Heart right ventricle (tissue), 16 donors: Measurements from ENCODE around the gene CLEC14A. TPM values are rescaled to one million over a fixed set of nuclear protein-coding genes. Genes with fewer than 3 reads are reported as not detected.

ENCODE experiments used
- ATAC-seq, 8 donors: fragments of 200-7000 bp; cut with Tn5 transposase; one replicate each; pipeline ENCODE4 v1.9.1; 2020; ENCODE audit warnings: mild to moderate bottlenecking in 8 of 8, moderate library complexity in 8 of 8, moderate number of reproducible peaks in 1 of 8
- DNase-seq, 2 donors: peaks; one replicate each; pipeline ENCODE4 v3.0.0-alpha.2; 2020
- H3K27ac ChIP-seq, 10 donors: fragments of 200-600 bp; sonication (generic) in 2 of 10; one replicate each; pipeline versions ENCODE4 v1.5.0 to v1.8.0; 2020 to 2022; ENCODE audit warnings: mild to moderate bottlenecking in 3 of 10
- H3K27me3 ChIP-seq, 7 donors: fragments of 200-600 bp; one replicate each; pipeline ENCODE4 v1.8.0; 2021 to 2022; ENCODE audit warnings: mild to moderate bottlenecking in 2 of 7
- H3K36me3 ChIP-seq, 9 donors: fragments of 200-600 bp; sonication (generic) in 1 of 9; one replicate each; pipeline versions ENCODE4 v1.5.0 to v1.8.0; 2020 to 2022; ENCODE audit warnings: mild to moderate bottlenecking in 2 of 9
- H3K4me1 ChIP-seq, 9 donors: fragments of 200-600 bp; sonication (generic) in 1 of 9; one replicate each; pipeline versions ENCODE4 v1.5.0 to v1.8.0; 2020 to 2022; ENCODE audit warnings: mild to moderate bottlenecking in 4 of 9
- H3K4me3 ChIP-seq, 10 donors: fragments of 200-600 bp; sonication (generic) in 2 of 10; one replicate each; pipeline versions ENCODE4 v1.5.0 to v1.8.0; 2020 to 2022; ENCODE audit warnings: mild to moderate bottlenecking in 7 of 10, moderate library complexity in 2 of 10
- H3K9me3 ChIP-seq, 11 donors: fragments of 200-600 bp in 10 of 11; sonication (generic) in 2 of 11; one replicate each; pipeline versions ENCODE4 v1.5.0 to v1.8.0; 2013 to 2022; ENCODE audit warnings: mild to moderate bottlenecking in 2 of 11, control low read depth in 1 of 11, moderate library complexity in 1 of 11
- CTCF ChIP-seq, 9 donors: fragments of 200-600 bp; sonication (generic) in 2 of 9; IDR thresholded peaks; one replicate each; pipeline versions ENCODE4 v1.5.0 to v1.8.0; 2021 to 2022; ENCODE audit warnings: antibody characterized with exemption in 9 of 9, mild to moderate bottlenecking in 5 of 9, moderate library complexity in 1 of 9
- WGBS, 2 donors: extraction: QIAGEN DNeasy Blood & Tissue Kit; methylation state at CpG; one replicate each; pipeline ENCODE4 v1.1.7; 2013; ENCODE audit warnings: inconsistent platforms in 1 of 2; 5-methylcytosine and 5-hydroxymethylcytosine counted together
- intact Hi-C, 10 donors: fragments of 100-400 bp; cut with DNase I; formaldehyde crosslinking; loops; one replicate each; pipeline versions ENCODE4 v1.11.1 to v1.14.2; 2022
- polyA plus RNA-seq, 2 donors: library from polyadenylated mRNA; stranded (reverse); fragments of 200-250 nt; gene quantifications; one replicate each; pipeline ENCODE4 v1.2.3, GENCODE V29; 2013
- total RNA-seq, 10 donors: library from RNA; stranded (reverse); fragmentation: NEBNext Ultra II Directional in 3 of 10; extraction: Animal tissue kit (Norgen Biotek cat#: 25700) in 3 of 10; gene quantifications; one replicate each; pipeline versions ENCODE4 v1.2.1 to v1.2.4, GENCODE V29; 2021 to 2023
- donor health status: Arrhythmogenic right ventricular cardiomyopathy.
- donor health status: ischemic (EF 13 %, LVEDD 7.1; RV severe dilation, severe dysfunction).
- donor health status: healthy with polysubstance abuse.
- donor health status: DM: no; HTN: yes; CAD: no.
- donor health status: DM: no; HTN: no; CAD: no.
- donor health status: ischemic (EF 25% LVEDD 6.9; RV normal size, moderate dysfunction).
- donor health status: ischemic (EF 25% LVEDD 5.7; RV mildly dilated, moderate dysfunction).
- donor health status: healthy.
- donor health status: DM: yes; HTN: yes; CAD: no.
- donor health status: Ischemic cardiomyopathy.
- donor health status: ischemic (EF 35%, LVEDD 5.7; RV mildly dilated, moderate dysfunction).
- donor health status: nonischemic (EF 11% LVEDD 7.7; RV severe dilation, severe dysfunction).
- donor health status: DM: yes; HTN: yes; CAD: no.
- donor health status: PGD.
- donor health status: ischemic (EF 29% LVEDD 5.4; RV normal size, mild dysfunction).
- donor health status: nonischemic (EF 23%, LVEDD 6.1; RV moderate dilation, normal function).

The CLEC14A gene
- total and polyA plus RNA-seq, 12 donors, result 18.4 to 71.8 (median 37.1) TPM

GRCh38 chr14:38297681-38298080 is 41.8 kb upstream of the CLEC14A start:
- DNase-seq (no peak), ATAC-seq (no peak)
- Histone ChIP-seq H3K4me1 (peaks cover 0 to 9% (median 0%) of the 10 kb centered on the region in 9 donors), H3K4me3 (no peak overlapping the region), H3K27ac (no peak overlapping the region), H3K27me3 (no peaks in the 10 kb centered on the region), H3K36me3 (no peaks in the 10 kb centered on the region), H3K9me3 (peaks cover 0 to 11% (median 0%) of the 10 kb centered on the region in 11 donors)
- no peak for TF ChIP-seq CTCF (IDR thresholded peaks at IDR 0.05)
- WGBS, 2 donors, result 46 to 53% methylated on average over 1 of the region's 1 CpG
- intact Hi-C loops, result no loop called here

- ATAC-seq (no peak), DNase-seq (no peak)
- no peak for TF ChIP-seq CTCF (IDR thresholded peaks at IDR 0.05)
- Histone ChIP-seq H3K27me3 (no peaks in the 10 kb centered on the region), H3K36me3 (no peaks in the 10 kb centered on the region), H3K27ac (peak overlapping the region in 9 of 10 donors; percentile 22 to 81 (median 63)), H3K9me3 (peaks cover 0 to 8% (median 0%) of the 10 kb centered on the region in 11 donors), H3K4me1 (peaks cover 0 to 32% (median 18%) of the 10 kb centered on the region in 9 donors), H3K4me3 (no peak overlapping the region)
- intact Hi-C loops, result loop anchor here in 4 of 10 donors (2.0 to 5.0 kb wide), 4 partner anchors 19 to 815 kb away; partner anchors contain the start of gene CLEC14A (in 3 of the 4)
Measured at GRCh38 chr14:38291681-38292467, 36.0 kb upstream of the CLEC14A start.

GRCh38 chr14:38290601-38291188 is 34.8 kb upstream of the CLEC14A start:
- TF ChIP-seq CTCF (IDR thresholded peaks at IDR 0.05), result no peak
- DNase-seq, result peak in 1 of 2 donors; percentile 20
- peak overlapping the region in 1 of 10 donors; percentile 6 for H3K4me3 ChIP-seq
- H3K27ac ChIP-seq, result peak overlapping the region in 9 of 10 donors; percentile 47 to 81 (median 69)
- no peaks in the 10 kb centered on the region for H3K36me3 ChIP-seq
- peaks cover 0 to 32% (median 18%) of the 10 kb centered on the region in 9 donors for H3K4me1 ChIP-seq
- peak in 7 of 8 donors; percentile 65 to 95 (median 90) for ATAC-seq
- no peaks in the 10 kb centered on the region for H3K27me3 ChIP-seq
- intact Hi-C loops, result loop anchor here in 4 of 10 donors (2.0 to 5.0 kb wide), 4 partner anchors 20 to 817 kb away; partner anchors contain the start of gene CLEC14A (in 3 of the 4)
- peaks cover 0 to 8% (median 0%) of the 10 kb centered on the region in 11 donors for H3K9me3 ChIP-seq
- 29 to 31% methylated on average over 5 of the region's 5 CpGs for WGBS, 2 donors

DNA sequence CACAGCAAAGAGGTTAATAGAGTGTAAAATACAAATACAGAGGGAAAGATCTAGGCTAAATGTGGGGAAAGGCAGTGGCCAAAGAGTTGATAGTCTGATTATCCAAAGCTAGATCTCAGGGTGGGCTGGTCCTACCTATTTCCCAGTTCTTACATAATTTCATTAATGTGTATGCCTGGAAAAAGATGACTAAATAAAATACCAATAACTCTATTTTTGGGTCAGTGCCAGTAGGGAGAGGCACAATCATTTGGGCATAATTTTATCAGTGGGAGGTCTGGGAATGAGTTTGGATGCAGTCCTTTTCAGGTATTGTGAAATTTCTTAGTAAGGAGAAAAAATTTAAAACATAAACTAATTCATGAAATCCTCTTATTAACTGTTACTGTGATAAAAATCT is 30.6 kb upstream of the CLEC14A start:
- no peaks in the 10 kb centered on the region for H3K27me3 ChIP-seq
- TF ChIP-seq CTCF (IDR thresholded peaks at IDR 0.05), result no peak
- ATAC-seq, result no peak
- H3K27ac ChIP-seq, result no peak overlapping the region
- peaks cover 0 to 21% (median 11%) of the 10 kb centered on the region in 9 donors for H3K4me1 ChIP-seq
- H3K4me3 ChIP-seq, result no peak overlapping the region
- no peaks in the 10 kb centered on the region for H3K36me3 ChIP-seq
- peaks cover 0 to 13% (median 0%) of the 10 kb centered on the region in 11 donors for H3K9me3 ChIP-seq
- intact Hi-C loops, result no loop called here
- DNase-seq, result no peak
